HG03460 (cell line): ENCODE measurements around the gene ZP1.

Experiments
- ATAC-seq: cut with Tn5 transposase; IDR thresholded peaks from one replicate; pipeline ENCODE4 v1.9.1; 2021; ENCODE audit not compliant: unreplicated experiment

The ZP1 gene

DNA sequence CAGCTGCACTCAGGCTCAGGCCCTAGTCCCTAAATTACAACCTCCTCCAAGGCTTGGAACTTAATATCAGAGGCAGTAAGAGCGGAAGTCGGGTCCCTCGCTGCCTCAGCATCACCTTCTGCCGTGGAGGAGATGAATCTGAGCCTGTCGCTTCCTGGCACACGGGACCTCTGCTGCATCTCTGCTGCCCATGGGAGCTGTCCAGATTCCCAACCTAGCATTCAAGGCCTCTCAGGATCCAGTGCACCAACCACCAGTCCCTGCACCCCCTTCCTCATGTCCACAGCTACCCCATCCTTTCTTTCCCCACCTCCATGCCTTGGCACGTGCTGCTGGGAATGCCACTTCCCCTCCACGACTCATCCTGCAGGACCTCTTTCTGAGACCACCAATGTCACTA, 9.1 kb upstream of the ZP1 start:
- ATAC-seq, result no peak

DNA sequence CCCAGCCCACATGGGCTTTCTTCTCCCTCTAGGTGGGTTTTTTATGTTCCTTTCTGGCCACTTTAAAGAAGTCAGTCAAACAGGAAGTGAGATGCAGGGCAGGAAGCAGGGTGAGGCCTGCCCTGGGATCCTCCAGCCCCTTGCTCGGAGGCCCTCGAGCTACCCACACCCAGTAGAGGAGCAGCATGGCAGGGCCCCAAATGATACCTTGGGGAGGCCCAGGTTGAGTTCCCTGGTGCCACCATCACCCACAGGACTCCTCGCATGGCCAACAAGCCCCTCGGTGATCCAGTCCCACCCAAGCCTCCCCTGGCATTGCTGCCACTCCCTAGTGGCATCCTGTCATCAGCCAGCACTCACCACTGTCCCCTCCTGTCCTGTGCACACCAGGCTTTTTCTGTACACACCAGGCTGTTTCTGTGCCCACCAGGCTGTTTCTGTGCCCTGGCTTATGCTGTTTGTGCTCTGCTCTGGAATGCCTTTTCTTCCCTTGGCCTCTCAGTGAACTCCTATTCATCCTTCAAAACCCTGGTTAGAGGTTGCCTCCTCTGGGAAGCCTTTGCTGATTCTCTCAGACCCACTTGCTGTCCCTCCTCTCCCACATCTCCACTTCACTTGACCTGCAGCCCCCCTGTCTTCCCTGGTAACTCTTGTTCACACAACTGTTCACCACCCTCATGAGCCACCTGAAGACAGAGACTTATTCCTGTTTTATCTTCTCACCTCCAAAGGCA, 8.4 kb upstream of the ZP1 start:
- no peak for ATAC-seq

DNA sequence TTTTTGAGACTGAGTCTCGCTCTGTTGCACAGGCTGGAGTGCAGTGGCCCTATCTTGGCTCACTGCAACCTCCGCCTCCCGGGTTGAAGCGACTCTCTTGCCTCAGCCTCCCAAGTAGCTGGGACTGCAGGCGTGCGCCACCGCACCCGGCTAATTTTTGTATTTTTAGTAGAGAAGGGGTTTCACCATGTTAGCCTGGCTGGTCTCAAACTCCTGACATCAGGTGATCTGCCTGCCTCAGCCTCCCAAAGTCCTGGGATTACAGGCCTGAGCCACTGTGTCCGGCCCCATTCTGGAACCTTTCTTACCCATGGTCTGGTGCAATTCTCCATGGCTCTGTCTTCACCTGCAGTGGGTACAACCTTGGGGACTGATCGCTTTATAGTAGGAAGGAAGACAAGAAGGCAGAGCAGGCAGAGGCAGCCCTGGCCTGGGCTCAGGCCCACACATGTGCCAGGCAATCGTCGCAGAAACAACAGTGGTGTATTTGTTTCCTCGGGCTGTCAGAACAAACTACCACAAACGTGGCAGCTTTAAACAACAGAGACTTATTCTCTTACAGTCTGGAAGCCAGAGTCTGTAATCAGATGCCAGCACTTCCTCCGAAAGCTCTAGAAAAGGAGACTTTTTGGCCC, 7.6 kb upstream of the ZP1 start:
- no peak for ATAC-seq

DNA sequence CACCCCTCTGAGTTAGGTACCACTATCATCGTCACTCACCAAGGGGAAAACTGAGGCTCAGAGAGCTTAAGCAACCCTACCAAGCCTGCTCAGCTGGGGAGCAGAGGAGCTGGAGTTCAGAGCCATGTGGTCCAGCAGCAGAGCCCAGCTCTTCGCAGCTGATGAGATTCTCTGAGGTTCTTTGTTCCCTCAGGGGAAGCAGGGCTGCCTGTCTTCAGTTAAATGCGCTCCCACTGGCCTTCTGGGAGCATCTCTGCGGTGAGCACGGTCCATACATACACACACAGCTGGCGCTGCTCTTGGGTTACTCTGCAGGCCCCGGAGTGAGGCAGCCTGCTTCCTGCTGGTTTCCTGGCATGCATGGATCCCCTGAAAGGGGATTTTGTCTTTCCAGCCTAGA, 6.4 kb upstream of the ZP1 start:
- ATAC-seq, result no peak

DNA sequence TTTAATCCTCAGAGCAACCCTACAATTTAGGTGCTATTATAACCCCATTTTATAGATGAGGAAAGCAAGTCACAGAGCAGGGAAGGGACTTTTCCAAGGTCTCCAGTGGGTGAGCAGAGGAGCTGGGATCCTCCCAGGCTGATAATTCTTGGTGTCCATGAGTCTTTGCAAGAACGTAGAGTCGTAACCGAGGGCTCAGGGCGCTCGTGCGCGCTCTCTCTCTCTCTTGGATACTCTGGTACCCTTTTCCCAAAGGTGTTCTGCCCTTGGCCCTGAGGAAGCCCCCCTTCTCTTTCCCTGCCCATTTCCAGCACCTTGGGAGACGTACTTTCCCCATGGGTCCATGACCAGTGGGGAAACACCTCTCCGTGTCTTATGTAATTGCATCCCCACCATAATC, 5.2 kb upstream of the ZP1 start:
- ATAC-seq, result no peak

DNA sequence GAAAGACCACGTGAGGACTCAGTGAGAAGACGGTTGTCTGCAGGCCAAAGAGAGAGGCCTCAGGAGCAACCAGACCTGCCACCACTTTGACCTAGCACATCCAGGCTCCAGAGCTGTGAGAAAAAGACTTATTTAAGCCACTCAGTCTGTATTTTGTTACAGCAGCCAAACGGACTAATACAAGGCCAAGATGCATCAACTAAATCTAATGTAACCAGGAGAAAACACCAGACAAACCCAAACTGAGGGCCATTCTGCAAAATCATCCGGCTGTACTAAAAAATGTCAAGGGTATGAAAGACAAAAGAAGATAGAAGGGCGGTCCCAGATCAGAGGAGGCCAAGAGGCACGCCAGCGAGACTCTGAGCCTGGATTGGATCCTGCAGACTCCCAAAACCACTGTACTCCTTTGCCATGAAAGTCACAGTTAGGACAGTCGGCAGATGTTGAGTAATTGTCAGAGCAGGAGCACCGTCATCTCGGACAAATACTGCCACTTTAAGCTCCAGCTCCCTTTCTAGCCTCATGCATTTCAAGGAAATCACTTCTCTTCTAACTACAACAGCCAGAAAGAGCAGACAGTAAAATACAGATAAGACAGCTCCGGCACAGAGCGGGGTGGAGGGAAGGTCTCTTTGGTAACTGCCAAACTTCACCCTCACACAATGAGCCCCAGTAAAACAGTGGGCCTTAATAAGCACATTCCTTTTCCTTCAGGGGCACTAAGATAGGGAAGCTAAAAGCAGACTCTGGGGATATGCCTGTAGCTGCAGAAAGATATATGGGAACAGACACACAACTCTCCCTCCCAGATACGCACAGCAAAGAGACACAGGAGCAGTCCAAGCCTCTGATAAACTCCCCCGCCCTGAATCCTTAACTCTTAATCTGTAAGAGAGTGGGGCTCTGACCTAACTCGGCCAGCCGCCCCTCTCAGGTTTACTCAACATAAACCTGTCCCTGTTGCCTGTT, 3.5 kb upstream of the ZP1 start:
- no peak for ATAC-seq

- ATAC-seq, result no peak
Observed at GRCh38 chr11:60864856-60865513, 2.4 kb upstream of the ZP1 start.

GRCh38 chr11:60867871-60868681, 734 bp downstream of the ZP1 start:
- ATAC-seq, result no peak

GRCh38 chr11:60868682-60869450, 1.5 kb downstream of the ZP1 start:
- no peak for ATAC-seq

- ATAC-seq, result no peak
Observed at GRCh38 chr11:60869451-60869825, 2.1 kb downstream of the ZP1 start.

GRCh38 chr11:60870276-60870675, 2.9 kb downstream of the ZP1 start:
- ATAC-seq, result no peak

DNA sequence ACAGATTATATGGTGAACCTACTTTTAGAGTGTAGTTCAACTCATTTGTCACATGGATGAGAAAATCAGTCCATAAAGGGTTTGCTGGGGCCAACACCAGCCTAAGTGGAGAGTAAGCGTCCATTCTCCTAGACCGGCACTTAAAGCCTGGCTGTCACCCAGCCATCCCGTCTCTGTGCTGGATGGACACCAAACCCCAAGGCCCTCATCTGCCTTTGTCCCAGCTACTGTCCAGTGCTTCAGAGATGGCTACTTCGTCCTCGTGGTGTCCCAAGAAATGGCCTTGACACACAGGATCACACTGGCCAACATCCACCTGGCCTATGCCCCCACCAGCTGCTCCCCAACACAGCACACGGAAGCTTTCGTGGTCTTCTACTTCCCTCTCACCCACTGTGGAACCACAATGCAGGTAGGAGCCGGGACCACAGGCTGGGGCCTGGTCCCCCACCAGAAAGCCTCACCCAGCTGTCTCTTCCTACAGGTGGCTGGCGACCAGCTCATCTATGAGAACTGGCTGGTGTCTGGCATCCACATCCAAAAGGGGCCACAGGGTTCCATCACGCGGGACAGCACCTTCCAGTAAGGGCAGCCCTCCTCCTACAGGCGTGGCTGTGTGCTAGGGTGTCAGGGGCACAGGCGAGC, 3.5 kb downstream of the ZP1 start:
- ATAC-seq, result no peak

DNA sequence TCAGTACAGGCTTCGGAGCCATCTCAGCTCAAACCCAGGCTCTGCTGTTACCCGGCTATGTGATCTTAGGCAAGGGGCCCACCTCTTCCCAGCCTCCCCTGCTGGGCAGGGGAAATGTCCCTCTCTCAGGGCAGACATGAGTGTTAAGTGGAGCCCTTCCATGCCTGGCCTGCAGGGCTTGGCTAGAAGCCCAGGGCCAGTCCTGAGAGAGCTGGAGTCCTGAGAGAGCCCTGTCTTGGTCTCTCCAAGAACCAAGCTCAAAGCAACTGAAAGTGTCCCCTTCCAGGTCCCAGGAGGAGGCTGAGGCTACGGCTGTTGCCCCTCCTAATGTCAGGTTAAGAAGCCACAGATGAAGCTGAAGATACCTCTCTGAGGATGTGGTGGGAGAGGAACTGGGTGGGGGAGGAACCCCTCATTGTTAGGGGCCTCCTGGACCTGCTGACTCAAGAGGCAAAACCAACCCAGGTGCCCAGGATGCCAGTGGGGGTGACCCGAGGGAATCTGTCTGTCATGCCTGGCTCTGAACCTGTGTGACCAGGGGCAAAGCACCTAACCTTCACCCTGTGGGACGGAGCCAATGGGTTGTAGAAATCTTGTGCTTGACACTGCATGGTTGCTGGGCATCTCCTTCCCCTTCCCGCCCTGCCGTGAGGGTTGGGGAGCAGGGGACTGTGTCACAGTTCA, 4.2 kb downstream of the ZP1 start:
- ATAC-seq, result no peak

DNA sequence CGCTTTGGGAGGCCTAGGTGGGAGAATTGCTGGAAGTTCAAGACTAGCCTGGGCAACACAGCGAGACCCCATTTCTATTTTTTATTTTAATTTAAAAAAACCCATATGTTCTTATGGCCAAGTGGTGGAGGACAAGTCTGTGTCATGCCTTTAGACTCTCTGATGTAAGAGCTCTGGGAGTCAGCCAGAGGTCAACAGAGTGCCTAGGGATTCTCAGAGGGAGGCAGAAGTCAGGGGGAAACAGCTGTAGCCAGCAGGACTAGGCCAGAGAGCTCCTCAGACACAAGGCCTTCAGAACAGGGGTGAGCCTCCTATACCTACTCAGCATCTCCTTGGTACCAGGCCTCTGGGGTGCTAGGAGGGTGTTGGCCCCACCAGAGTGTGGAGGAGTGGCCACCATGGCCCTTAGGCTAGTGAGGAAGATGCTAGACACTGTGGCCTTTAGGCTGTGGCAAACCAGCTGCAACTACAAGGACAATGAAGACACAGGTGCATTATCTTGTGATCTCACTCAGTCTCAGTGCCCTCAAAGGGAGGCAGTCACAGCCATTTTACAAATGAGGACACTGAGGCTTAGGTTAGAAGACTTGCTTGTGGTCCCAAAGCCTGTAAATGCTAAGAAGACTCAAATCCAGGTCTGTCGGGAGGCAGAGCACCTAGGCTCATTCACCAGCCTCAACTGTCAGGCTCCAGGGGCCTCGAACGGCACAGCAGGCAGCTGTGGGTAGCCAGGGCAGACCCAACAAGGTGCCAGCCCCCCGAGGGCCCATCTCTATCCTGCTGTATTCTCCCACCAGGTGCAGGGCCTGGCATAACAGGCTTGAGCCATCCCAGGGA, 5.0 kb downstream of the ZP1 start:
- ATAC-seq, result no peak

DNA sequence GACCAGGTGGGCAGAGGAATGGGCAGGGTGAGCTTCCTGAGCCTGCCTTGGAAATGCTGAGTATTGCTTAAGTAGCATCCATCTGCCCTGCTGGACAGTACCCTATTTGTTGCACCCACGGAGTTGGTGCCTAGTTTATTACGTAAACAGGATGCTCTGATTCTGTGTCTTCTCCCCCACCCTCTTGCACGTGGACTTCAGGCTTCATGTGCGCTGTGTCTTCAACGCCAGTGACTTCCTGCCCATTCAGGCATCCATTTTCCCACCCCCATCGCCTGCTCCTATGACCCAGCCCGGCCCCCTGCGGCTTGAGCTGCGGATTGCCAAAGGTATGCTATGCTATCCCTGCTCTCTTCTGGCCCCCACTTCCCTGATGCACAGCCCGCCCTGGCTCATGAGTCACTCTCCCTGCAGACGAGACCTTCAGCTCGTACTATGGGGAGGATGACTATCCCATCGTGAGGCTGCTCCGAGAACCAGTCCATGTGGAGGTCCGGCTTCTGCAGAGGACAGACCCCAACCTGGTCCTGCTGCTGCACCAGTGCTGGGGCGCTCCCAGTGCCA, 5.7 kb downstream of the ZP1 start:
- no peak for ATAC-seq

GRCh38 chr11:60873533-60873932, 6.2 kb downstream of the ZP1 start:
- no peak for ATAC-seq
